Colonic mucosa (tissue), 4 donors: ENCODE results near the gene CFAP77. TPM values are rescaled to one million over a fixed set of nuclear protein-coding genes. Genes with fewer than 3 reads are reported as not detected.

Experiments
- DNase-seq: peaks from one replicate; pipeline ENCODE4 v3.0.0-alpha.2; 2020
- H3K27ac ChIP-seq: fragments of 200-600 bp; one replicate; pipeline ENCODE4 v1.8.0; 2021
- H3K27me3 ChIP-seq: fragments of 200-600 bp; one replicate; pipeline ENCODE4 v1.8.0; 2021
- H3K36me3 ChIP-seq: fragments of 200-600 bp; one replicate; pipeline ENCODE4 v1.8.0; 2021
- H3K4me1 ChIP-seq: fragments of 200-600 bp; one replicate; pipeline ENCODE4 v1.8.0; 2021; ENCODE audit warnings: mild to moderate bottlenecking
- H3K4me3 ChIP-seq: fragments of 200-600 bp; one replicate; pipeline ENCODE4 v1.8.0; 2021
- H3K9ac ChIP-seq, 2 donors: one replicate each; pipeline ENCODE4 v1.7.0; 2013; ENCODE audit warnings: control low read depth in 2 of 2, low read depth in 2 of 2, low read length in 2 of 2
- H3K9me3 ChIP-seq: fragments of 200-600 bp; one replicate; pipeline ENCODE4 v1.8.0; 2021
- intact Hi-C: fragments of 100-400 bp; cut with DNase I; formaldehyde crosslinking; loops from one replicate; pipeline ENCODE4 v1.14.1; 2022
- total RNA-seq, 2 donors: library from RNA; stranded (reverse); fragmentation: NEBNext Ultra II Directional in 1 of 2; extraction: Animal tissue kit (Norgen Biotek cat#: 25700) in 1 of 2; gene quantifications; one replicate each; pipeline ENCODE4 v1.2.1, GENCODE V29; 2021
- TF ChIP-seq, protein P1 (sequence below): fragments of 200-600 bp; IDR thresholded peaks from one replicate; pipeline ENCODE4 v1.8.0; 2022; ENCODE audit warnings: antibody characterized with exemption, mild to moderate bottlenecking
- donor health status: healthy.
- donor health status: DM: no; HTN: no; CAD: no.
- donor health status: DM: no; HTN: no; CAD: no.

The CFAP77 gene
- total RNA-seq, 2 donors from 2014 or later: not detected

DNA sequence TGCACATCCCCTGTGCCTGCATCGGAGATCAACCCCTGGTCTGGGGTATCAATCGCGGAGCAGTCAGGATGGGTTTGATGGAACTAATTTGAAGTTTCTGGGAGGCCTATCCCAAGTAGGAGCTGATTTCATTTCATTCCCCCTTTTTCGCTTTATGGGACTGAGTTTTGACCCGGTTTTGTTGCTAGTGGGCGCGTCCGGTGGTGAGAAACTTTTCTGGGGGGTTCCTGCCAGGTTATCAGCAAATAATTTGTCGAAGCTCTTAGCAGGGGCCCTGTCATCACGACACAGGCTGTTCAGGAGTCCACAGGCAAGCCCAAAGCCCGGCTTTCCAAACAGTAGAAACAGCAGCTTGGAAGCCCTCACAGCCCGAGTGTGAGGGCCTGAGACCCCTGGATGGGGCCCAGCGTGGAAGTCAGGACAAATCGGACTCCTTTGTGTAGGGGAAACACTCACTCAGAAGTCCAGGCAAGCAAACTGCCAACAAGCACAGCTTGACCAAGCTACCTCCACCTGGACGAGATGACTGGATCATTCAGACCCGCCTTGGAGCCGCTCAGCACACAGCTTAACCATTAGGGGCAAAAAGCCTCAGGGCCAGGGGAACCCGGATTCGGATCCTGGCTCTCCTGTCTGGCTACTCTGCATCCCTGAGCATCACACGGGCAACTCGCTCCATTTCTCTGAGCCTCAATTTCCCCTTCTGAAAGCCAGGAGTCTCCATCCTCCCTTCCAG, 108.0 kb downstream of the CFAP77 start:
- intact Hi-C loops: no loop called here
- H3K4me3 ChIP-seq: no peak overlapping the region
- no peaks in the 10 kb centered on the region for H3K9me3 ChIP-seq
- no peaks in the 10 kb centered on the region for H3K4me1 ChIP-seq
- TF ChIP-seq, protein P1, sequence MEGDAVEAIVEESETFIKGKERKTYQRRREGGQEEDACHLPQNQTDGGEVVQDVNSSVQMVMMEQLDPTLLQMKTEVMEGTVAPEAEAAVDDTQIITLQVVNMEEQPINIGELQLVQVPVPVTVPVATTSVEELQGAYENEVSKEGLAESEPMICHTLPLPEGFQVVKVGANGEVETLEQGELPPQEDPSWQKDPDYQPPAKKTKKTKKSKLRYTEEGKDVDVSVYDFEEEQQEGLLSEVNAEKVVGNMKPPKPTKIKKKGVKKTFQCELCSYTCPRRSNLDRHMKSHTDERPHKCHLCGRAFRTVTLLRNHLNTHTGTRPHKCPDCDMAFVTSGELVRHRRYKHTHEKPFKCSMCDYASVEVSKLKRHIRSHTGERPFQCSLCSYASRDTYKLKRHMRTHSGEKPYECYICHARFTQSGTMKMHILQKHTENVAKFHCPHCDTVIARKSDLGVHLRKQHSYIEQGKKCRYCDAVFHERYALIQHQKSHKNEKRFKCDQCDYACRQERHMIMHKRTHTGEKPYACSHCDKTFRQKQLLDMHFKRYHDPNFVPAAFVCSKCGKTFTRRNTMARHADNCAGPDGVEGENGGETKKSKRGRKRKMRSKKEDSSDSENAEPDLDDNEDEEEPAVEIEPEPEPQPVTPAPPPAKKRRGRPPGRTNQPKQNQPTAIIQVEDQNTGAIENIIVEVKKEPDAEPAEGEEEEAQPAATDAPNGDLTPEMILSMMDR: no peak
- no peak for DNase-seq
- no peak overlapping the region for H3K9ac ChIP-seq
- no peaks in the 10 kb centered on the region for H3K27me3 ChIP-seq
- H3K36me3 ChIP-seq: no peaks in the 10 kb centered on the region
- H3K27ac ChIP-seq: no peak overlapping the region

DNA sequence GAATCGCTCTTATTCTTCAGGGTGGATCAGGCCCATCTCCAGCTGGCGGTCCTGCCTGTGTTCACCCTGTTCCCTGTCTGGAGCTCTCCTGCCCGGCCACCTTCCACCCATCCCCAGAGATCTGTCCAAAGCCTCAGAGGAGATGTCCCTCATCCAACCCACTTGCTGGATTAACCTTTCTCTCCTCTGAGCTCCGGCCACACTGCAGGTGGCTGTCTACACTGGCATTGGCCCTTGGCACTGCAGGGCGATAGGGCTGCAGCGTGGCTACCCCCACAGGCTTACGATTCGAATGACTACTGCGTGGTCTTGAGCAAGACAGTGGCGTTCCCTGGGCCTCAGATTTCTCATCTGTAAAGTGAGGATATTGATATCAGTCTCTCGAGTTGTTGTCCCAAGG, 108.6 kb downstream of the CFAP77 start:
- TF ChIP-seq, protein P1: no peak
- DNase-seq: no peak
- H3K4me3 ChIP-seq: no peak overlapping the region
- no peaks in the 10 kb centered on the region for H3K9me3 ChIP-seq
- H3K27ac ChIP-seq: no peak overlapping the region
- no peak overlapping the region for H3K9ac ChIP-seq
- H3K4me1 ChIP-seq: no peaks in the 10 kb centered on the region
- no peaks in the 10 kb centered on the region for H3K36me3 ChIP-seq
- intact Hi-C loops: no loop called here
- H3K27me3 ChIP-seq: no peaks in the 10 kb centered on the region

DNA sequence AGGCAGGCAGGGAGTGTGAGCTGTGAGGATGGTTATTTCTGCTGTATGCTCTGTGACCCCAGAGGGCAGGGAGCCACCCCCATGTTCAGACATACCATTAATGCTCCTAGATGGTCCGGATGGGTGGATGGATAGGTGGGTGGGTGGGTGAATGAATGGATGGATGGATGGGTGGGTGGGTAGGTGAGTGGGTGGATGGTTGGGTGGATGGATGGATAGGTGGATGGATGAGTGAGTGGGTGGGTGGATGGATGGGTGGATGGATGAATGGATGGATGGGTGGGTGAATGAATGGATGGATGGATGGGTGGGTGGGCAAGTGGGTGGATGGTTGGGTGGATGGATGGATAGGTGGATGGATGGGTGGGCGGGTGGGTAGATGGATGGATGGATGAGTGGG, 109.0 kb downstream of the CFAP77 start:
- H3K27me3 ChIP-seq: no peaks in the 10 kb centered on the region
- no peak overlapping the region for H3K4me3 ChIP-seq
- no peak for DNase-seq
- H3K4me1 ChIP-seq: no peaks in the 10 kb centered on the region
- TF ChIP-seq, protein P1: no peak
- H3K9me3 ChIP-seq: no peaks in the 10 kb centered on the region
- no peak overlapping the region for H3K9ac ChIP-seq
- intact Hi-C loops: no loop called here
- H3K36me3 ChIP-seq: no peaks in the 10 kb centered on the region
- no peak overlapping the region for H3K27ac ChIP-seq

- TF ChIP-seq, protein P1: no peak
- Histone ChIP-seq H3K9me3 (no peaks in the 10 kb centered on the region), H3K9ac (no peak overlapping the region), H3K4me3 (no peak overlapping the region), H3K27me3 (no peaks in the 10 kb centered on the region), H3K4me1 (no peaks in the 10 kb centered on the region), H3K36me3 (no peaks in the 10 kb centered on the region), H3K27ac (no peak overlapping the region)
- intact Hi-C loops: no loop called here
- DNase-seq: no peak
These were observed 110.6 kb downstream of the CFAP77 start for GRCh38 chr9:132520612-132521011.

- intact Hi-C loops: no loop called here
- Histone ChIP-seq H3K27me3 (no peaks in the 10 kb centered on the region), H3K9me3 (no peaks in the 10 kb centered on the region), H3K4me3 (no peak overlapping the region), H3K36me3 (no peaks in the 10 kb centered on the region), H3K9ac (no peak overlapping the region), H3K27ac (no peak overlapping the region), H3K4me1 (no peaks in the 10 kb centered on the region)
- DNase-seq: no peak
- TF ChIP-seq, protein P1: no peak
These were observed 115.5 kb downstream of the CFAP77 start for GRCh38 chr9:132525308-132526023.
